Measurements from ENCODE around the gene PEPD. TPM values are rescaled to one million over a fixed set of nuclear protein-coding genes. Genes with fewer than 3 reads are reported as not detected.

PEPD gene
- polyA plus RNA-seq, 2 donors, result 26.8 to 38.6 TPM

DNA sequence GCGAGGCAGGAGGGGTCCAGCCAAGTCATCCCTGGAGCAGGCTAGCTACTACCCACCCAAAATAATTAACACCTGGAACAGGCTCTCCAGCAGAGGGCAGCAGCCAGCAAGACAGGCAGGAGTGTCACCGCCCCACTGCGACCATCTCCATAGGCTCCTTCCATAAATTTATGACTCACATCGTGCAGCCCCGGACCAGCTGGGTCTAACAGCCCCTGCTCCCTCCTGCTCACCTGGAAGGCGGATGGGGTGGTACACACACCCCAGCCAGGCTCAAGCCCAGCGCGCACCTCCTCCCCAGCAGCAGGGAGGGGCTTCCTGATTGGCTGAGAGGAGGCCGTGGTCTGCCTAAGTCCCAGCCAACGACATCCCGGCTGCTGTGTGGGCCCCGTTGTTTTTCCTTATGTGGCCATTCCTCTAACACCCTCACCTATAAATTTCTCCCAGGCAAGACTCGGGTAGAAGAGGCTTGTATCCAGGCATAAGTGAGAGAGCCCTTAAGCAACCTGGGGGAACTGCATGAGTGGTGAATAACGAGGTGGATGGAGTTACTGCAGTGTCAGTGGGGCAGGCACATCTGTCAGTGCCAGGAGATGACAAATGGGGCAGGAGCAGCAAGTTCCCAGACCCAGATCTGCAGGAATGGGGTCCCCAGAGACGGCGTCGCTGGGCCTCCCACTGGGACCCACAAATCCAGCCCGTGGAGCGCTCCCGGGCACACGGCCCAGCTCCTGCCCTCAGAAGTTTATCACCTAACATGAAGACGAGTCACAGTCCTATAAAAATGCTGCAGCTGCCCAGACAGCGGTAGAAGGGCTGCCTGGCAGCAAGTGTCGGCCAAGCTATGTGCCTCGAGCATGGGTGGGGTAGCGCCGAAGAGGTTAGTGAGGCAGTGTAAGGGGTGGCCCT is 105.0 kb downstream of the PEPD start:
- H3K4me3 ChIP-seq (ENCODE audit: low read depth in 1 of 2, low read length in 2 of 2), result no peak overlapping the region
- H3K36me3 ChIP-seq (ENCODE audit: control insufficient read depth in 2 of 2, insufficient read depth in 2 of 2, low read length in 1 of 2), result peaks cover 0 to 3% of the 10 kb centered on the region in 2 donors
- WGBS, 2 donors, result 32 to 41% methylated on average over 27 of the region's 27 CpGs
- peaks cover 0 to 3% of the 10 kb centered on the region in 2 donors for H3K9me3 ChIP-seq (ENCODE audit: control insufficient read depth in 2 of 2, insufficient read depth in 1 of 2, low read depth in 1 of 2, low read length in 1 of 2)
- peaks cover 0 to 10% of the 10 kb centered on the region in 2 donors for H3K4me1 ChIP-seq (ENCODE audit: control insufficient read depth in 2 of 2, insufficient read depth in 2 of 2, low read length in 1 of 2)
- H3K27me3 ChIP-seq (ENCODE audit: control insufficient read depth in 1 of 2, insufficient read depth in 2 of 2, low read length in 2 of 2), result no peaks in the 10 kb centered on the region
- H3K27ac ChIP-seq (ENCODE audit: low read depth in 2 of 2, low read length in 1 of 2), result no peak overlapping the region

DNA sequence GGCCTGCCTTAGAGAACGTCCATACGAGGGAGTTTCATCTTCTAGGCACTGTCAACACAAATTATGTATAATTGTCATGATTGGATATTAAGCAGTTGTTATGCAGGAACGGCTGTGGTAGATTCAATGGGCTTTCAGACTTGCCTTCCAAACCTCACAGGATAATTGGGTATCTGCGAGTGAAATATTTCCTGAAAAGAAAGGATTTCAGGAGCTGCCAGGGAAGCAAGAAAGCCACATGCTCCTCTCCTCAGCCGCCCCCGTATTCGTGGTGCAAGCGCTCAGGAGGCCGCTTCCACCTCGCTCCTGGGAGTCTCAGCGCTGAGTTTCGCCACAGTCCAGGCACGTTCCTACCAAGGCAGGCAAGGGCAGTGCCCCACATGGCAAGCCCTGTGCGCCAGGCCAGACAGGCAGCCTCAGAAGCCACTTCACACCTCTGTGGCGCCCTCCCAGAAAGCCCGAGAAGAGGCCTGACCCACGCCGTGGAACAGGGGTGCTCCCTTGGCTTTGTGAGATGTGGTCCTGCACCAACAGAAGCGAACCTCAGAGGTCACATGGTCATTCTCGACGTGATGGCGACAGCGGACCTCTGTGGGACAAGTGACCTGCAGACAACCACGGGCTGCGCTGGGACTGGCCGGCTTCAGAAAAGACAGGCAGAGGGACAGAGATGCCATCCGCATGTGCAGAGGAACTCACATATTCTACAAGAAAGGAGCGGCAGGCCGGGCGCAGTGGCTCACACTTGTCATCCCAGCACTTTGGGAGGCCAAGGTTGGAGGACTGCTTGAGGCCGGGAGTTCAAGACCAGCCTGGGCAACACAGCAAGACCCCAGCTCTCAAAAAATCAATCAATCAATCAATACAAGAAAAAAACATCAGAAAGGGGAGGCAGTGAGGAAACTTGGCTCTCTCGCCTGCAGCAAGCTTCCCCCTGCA is 106.7 kb downstream of the PEPD start:
- 88 to 91% methylated on average over 32 of the region's 32 CpGs for WGBS, 2 donors
- no peak overlapping the region for H3K27ac ChIP-seq (ENCODE audit: low read depth in 2 of 2, low read length in 1 of 2)
- H3K27me3 ChIP-seq (ENCODE audit: control insufficient read depth in 1 of 2, insufficient read depth in 2 of 2, low read length in 2 of 2), result no peaks in the 10 kb centered on the region
- no peak overlapping the region for H3K4me3 ChIP-seq (ENCODE audit: low read depth in 1 of 2, low read length in 2 of 2)
- H3K9me3 ChIP-seq (ENCODE audit: control insufficient read depth in 2 of 2, insufficient read depth in 1 of 2, low read depth in 1 of 2, low read length in 1 of 2), result peaks cover 0 to 3% of the 10 kb centered on the region in 2 donors
- peaks cover 0 to 10% of the 10 kb centered on the region in 2 donors for H3K4me1 ChIP-seq (ENCODE audit: control insufficient read depth in 2 of 2, insufficient read depth in 2 of 2, low read length in 1 of 2)
- peaks cover 0 to 5% of the 10 kb centered on the region in 2 donors for H3K36me3 ChIP-seq (ENCODE audit: control insufficient read depth in 2 of 2, insufficient read depth in 2 of 2, low read length in 1 of 2)

DNA sequence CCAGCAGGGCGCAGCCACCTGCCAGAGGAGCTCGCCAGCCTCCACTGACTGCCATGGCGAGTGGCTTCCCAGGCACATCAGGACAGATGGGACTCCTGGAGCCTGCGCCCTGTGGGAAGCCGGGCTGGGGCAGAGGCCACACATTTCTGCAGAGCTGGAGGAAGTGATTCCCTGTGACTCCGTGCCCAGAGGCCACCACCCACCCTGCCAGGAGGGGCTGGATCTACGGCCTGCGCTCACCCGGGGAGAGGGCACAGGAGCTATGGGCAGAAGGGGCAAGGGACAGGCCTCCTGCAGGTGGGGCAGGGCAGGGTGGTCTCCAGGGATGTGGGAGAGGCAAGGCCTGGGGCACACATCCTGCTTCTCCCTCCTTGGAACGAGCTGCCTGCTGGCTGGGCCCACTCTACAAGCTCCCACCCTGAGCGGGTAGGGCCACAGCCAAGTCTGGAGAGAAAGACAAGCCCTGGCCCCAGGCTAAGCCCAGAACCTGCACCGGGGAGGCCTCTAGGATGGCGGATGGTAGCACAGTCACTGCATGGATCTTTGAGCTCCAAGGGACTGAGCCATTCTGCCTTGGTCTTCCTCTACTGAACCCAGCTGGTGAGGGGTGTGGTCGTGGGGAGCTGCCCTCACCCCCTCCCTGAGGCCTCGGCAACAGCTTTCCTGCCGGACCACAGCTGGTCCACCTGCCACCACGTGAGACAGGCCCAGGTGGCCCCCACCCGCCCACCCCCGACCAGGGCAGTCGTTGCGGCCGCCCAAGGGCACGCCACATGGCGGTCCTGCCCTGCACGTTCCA is 107.5 kb downstream of the PEPD start:
- Histone ChIP-seq H3K36me3 (ENCODE audit: control insufficient read depth in 2 of 2, insufficient read depth in 2 of 2, low read length in 1 of 2) (peaks cover 0 to 9% of the 10 kb centered on the region in 2 donors), H3K9me3 (ENCODE audit: control insufficient read depth in 2 of 2, insufficient read depth in 1 of 2, low read depth in 1 of 2, low read length in 1 of 2) (peaks cover 0 to 3% of the 10 kb centered on the region in 2 donors), H3K4me3 (ENCODE audit: low read depth in 1 of 2, low read length in 2 of 2) (no peak overlapping the region), H3K27ac (ENCODE audit: low read depth in 2 of 2, low read length in 1 of 2) (no peak overlapping the region), H3K4me1 (ENCODE audit: control insufficient read depth in 2 of 2, insufficient read depth in 2 of 2, low read length in 1 of 2) (peaks cover 0 to 10% of the 10 kb centered on the region in 2 donors), H3K27me3 (ENCODE audit: control insufficient read depth in 1 of 2, insufficient read depth in 2 of 2, low read length in 2 of 2) (no peaks in the 10 kb centered on the region)
- WGBS, 2 donors, result 82 to 85% methylated on average over 25 of the region's 25 CpGs

DNA sequence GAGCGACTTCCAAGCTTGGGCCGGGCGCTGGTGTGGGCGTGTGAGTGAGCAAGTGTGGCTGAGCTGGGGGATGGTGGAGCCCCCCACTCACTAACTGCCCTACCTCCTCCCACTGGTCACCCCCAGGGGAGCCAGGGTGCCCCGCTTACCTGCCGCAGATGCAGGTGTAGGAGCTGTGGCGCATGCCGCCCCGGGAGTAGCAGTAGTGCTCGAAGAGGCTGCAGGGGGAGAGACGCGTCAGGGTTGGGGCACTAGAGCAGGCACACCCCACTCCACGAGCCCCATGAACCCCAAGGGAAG is 108.2 kb downstream of the PEPD start:
- WGBS, 2 donors, result 88 to 91% methylated on average over 13 of the region's 13 CpGs
- Histone ChIP-seq H3K4me1 (ENCODE audit: control insufficient read depth in 2 of 2, insufficient read depth in 2 of 2, low read length in 1 of 2) (peaks cover 0 to 10% of the 10 kb centered on the region in 2 donors), H3K27ac (ENCODE audit: low read depth in 2 of 2, low read length in 1 of 2) (no peak overlapping the region), H3K36me3 (ENCODE audit: control insufficient read depth in 2 of 2, insufficient read depth in 2 of 2, low read length in 1 of 2) (peaks cover 0 to 9% of the 10 kb centered on the region in 2 donors), H3K4me3 (ENCODE audit: low read depth in 1 of 2, low read length in 2 of 2) (no peak overlapping the region), H3K9me3 (ENCODE audit: control insufficient read depth in 2 of 2, insufficient read depth in 1 of 2, low read depth in 1 of 2, low read length in 1 of 2) (peaks cover 0 to 3% of the 10 kb centered on the region in 2 donors), H3K27me3 (ENCODE audit: control insufficient read depth in 1 of 2, insufficient read depth in 2 of 2, low read length in 2 of 2) (no peaks in the 10 kb centered on the region)

DNA sequence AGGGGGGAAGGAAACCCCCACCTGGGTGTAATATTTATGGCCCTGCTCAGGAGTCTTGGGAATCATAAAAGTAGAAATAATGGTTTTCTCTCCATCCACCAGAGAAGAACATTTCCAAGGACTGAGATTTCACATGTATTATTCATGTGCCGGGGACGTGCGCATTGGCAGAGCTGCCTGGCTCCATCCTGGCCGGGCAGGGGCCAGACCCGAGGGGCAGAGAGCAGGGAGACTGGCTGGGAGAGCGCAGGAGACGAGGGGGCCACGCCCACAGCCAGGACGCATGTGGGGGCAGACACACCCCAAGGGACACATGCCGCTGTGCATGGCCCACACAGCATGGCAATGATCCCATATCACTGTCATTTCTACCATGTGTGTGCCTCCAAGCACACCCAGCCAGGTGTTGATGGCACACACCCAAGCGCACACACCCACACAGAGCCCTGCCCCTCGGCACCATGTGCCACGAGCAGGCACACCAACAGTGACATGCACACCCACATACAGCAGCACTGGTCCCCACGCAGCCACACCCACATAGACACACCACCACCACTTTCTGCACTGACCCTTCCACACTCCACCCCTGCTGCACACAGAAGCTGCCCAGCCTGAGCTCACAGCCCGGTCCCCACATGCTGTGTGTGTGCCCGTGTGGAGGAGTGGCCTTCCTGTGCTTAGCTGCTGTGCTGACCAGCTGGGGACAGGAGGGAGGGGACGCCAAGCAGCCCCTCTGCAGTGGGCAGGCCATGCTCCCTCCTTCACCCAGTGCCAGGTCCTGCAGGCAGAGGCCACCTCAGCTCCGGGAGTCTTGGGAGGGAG is 108.8 kb downstream of the PEPD start:
- peaks cover 0 to 15% of the 10 kb centered on the region in 2 donors for H3K36me3 ChIP-seq (ENCODE audit: control insufficient read depth in 2 of 2, insufficient read depth in 2 of 2, low read length in 1 of 2)
- H3K27ac ChIP-seq (ENCODE audit: low read depth in 2 of 2, low read length in 1 of 2), result no peak overlapping the region
- H3K27me3 ChIP-seq (ENCODE audit: control insufficient read depth in 1 of 2, insufficient read depth in 2 of 2, low read length in 2 of 2), result no peaks in the 10 kb centered on the region
- H3K4me1 ChIP-seq (ENCODE audit: control insufficient read depth in 2 of 2, insufficient read depth in 2 of 2, low read length in 1 of 2), result peaks cover 0 to 10% of the 10 kb centered on the region in 2 donors
- 64 to 65% methylated on average over 17 to 18 of the region's 18 CpGs for WGBS, 2 donors
- H3K9me3 ChIP-seq (ENCODE audit: control insufficient read depth in 2 of 2, insufficient read depth in 1 of 2, low read depth in 1 of 2, low read length in 1 of 2), result peaks cover 0 to 3% of the 10 kb centered on the region in 2 donors
- no peak overlapping the region for H3K4me3 ChIP-seq (ENCODE audit: low read depth in 1 of 2, low read length in 2 of 2)

DNA sequence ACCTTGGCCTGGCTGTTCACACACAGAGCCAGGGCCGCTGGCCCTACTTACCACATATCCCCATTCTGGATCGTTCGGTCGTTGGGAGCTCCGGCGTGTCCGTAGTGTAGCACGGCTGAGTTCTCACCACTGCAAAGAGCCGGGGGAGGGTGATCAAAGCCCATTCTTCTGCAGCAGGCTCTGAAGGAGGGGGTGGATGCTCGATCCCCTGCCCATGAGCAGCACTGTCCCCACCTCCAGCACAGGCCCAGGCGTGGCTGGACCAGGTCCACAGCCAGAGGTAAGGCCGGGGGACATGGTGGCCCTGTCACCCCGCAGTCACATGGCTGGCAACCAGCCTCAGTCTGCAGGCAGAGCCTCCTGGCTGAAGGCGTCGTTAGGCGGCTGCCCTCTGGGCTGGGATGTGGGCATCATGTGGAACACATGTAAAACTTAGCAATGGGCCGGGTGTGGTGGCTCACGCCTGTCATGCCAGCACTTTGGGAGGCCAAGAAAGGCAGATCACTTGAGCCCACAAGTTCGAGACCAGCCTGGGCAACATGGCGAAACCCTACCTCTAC is 109.9 kb downstream of the PEPD start:
- Histone ChIP-seq H3K4me1 (ENCODE audit: control insufficient read depth in 2 of 2, insufficient read depth in 2 of 2, low read length in 1 of 2) (peaks cover 0 to 10% of the 10 kb centered on the region in 2 donors), H3K36me3 (ENCODE audit: control insufficient read depth in 2 of 2, insufficient read depth in 2 of 2, low read length in 1 of 2) (peaks cover 0 to 15% of the 10 kb centered on the region in 2 donors), H3K27ac (ENCODE audit: low read depth in 2 of 2, low read length in 1 of 2) (no peak overlapping the region), H3K9me3 (ENCODE audit: control insufficient read depth in 2 of 2, insufficient read depth in 1 of 2, low read depth in 1 of 2, low read length in 1 of 2) (peaks cover 0 to 3% of the 10 kb centered on the region in 2 donors), H3K27me3 (ENCODE audit: control insufficient read depth in 1 of 2, insufficient read depth in 2 of 2, low read length in 2 of 2) (no peaks in the 10 kb centered on the region), H3K4me3 (ENCODE audit: low read depth in 1 of 2, low read length in 2 of 2) (no peak overlapping the region)
- 91% methylated on average over 20 of the region's 20 CpGs for WGBS, 2 donors

DNA sequence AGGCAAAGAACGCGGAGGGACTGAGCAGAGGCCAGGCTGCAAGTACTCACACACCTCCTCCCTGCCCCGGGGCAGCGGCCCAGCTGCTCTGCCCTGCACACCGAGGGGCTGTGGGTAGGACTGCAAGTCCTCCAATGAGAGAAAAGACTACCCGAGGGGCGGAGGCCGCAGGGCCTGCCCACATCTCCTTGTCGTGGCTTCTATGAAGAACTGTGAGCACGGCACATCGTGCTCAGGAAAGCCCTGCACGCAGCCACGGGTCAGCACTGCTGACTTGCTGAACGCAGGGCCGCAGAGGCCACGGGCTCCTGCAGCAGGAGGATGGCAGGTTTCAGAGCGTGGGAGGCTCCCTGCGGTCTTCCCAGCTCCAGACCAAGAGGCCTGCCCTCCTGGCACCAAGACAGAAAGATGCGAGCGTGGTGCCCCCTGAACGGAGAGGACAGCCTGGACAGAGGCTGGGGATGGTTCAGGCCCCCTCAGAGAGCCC is 110.6 kb downstream of the PEPD start:
- no peaks in the 10 kb centered on the region for H3K27me3 ChIP-seq (ENCODE audit: control insufficient read depth in 1 of 2, insufficient read depth in 2 of 2, low read length in 2 of 2)
- no peak overlapping the region for H3K27ac ChIP-seq (ENCODE audit: low read depth in 2 of 2, low read length in 1 of 2)
- 79 to 80% methylated on average over 21 of the region's 21 CpGs for WGBS, 2 donors
- H3K4me3 ChIP-seq (ENCODE audit: low read depth in 1 of 2, low read length in 2 of 2), result no peak overlapping the region
- H3K36me3 ChIP-seq (ENCODE audit: control insufficient read depth in 2 of 2, insufficient read depth in 2 of 2, low read length in 1 of 2), result peaks cover 0 to 16% of the 10 kb centered on the region in 2 donors
- peaks cover 0 to 3% of the 10 kb centered on the region in 2 donors for H3K9me3 ChIP-seq (ENCODE audit: control insufficient read depth in 2 of 2, insufficient read depth in 1 of 2, low read depth in 1 of 2, low read length in 1 of 2)
- H3K4me1 ChIP-seq (ENCODE audit: control insufficient read depth in 2 of 2, insufficient read depth in 2 of 2, low read length in 1 of 2), result peaks cover 0 to 7% of the 10 kb centered on the region in 2 donors

DNA sequence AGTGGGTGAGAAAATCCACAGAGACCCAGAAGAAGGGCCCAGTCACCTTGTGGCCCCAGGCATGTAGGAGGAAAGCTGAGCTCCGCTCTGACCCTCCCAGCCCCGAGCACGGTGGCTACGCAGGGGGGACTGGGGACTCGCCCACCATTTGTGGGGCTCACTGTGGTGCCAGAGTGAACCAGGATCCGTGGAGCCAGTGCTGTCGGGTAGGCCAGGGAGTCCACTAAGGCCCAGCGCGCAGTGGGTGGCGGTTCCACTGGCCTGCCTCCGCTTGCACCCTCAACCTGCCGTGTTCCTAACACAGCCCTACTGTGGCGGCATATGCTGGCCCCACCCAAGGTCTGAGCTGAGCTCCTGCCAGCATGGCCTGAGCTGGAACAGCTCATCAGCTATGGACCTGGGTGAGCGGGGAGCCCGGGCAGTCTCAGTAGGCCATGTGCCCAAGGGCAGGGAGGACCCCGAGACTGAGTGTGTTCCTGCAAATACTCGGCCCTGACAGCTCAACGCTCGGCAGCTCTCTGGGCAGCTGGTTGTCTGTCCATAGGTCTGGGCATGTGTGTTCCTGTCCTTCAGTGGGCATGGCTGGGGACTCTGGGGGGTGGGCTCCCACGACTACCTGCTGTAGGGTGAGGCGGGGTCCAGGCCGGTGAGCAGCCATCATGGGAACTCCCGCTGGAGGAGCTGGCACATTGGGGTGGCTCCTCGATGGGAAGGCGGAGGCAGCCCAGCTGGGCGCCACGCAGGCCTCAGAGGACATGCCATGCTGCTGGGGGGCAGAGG is 111.5 kb downstream of the PEPD start:
- H3K4me3 ChIP-seq (ENCODE audit: low read depth in 1 of 2, low read length in 2 of 2), result no peak overlapping the region
- peaks cover 0 to 20% of the 10 kb centered on the region in 2 donors for H3K36me3 ChIP-seq (ENCODE audit: control insufficient read depth in 2 of 2, insufficient read depth in 2 of 2, low read length in 1 of 2)
- H3K4me1 ChIP-seq (ENCODE audit: control insufficient read depth in 2 of 2, insufficient read depth in 2 of 2, low read length in 1 of 2), result peaks cover 0 to 7% of the 10 kb centered on the region in 2 donors
- 90 to 91% methylated on average over 23 to 27 of the region's 27 CpGs for WGBS, 2 donors
- H3K27ac ChIP-seq (ENCODE audit: low read depth in 2 of 2, low read length in 1 of 2), result no peak overlapping the region
- no peaks in the 10 kb centered on the region for H3K27me3 ChIP-seq (ENCODE audit: control insufficient read depth in 1 of 2, insufficient read depth in 2 of 2, low read length in 2 of 2)
- H3K9me3 ChIP-seq (ENCODE audit: control insufficient read depth in 2 of 2, insufficient read depth in 1 of 2, low read depth in 1 of 2, low read length in 1 of 2), result peaks cover 0 to 3% of the 10 kb centered on the region in 2 donors
